ENCODE data around the gene ANOS1. TPM values are rescaled to one million over a fixed set of nuclear protein-coding genes. Genes with fewer than 3 reads are reported as not detected.

Gene ANOS1
- total and polyA plus RNA-seq, 3 donors from 2014 or later: 12.3 to 37.2 (median 29.4) TPM

GRCh38 chrX:8679550-8679949 is 52.4 kb downstream of the ANOS1 start:
- intact Hi-C loops (cut with DNase I; ENCODE audit: low total_unique reads): no loop called here
- Histone ChIP-seq H3K4me3 (no peak overlapping the region), H3K4me1 (no peaks in the 10 kb centered on the region), H3K36me3 (ENCODE audit: low read depth, missing control alignments) (no peaks in the 10 kb centered on the region), H3K9me3 (no peaks in the 10 kb centered on the region), H3K27me3 (no peaks in the 10 kb centered on the region), H3K27ac (no peak overlapping the region)
- no peak for DNase-seq
- 85 to 93% methylated on average over 7 of the region's 7 CpGs for WGBS, 2 donors
- TF ChIP-seq POLR2A (IDR thresholded peaks at IDR 0.05): no peak
- TF ChIP-seq CTCF (IDR thresholded peaks at IDR 0.05): no peak

GRCh38 chrX:8675006-8675630 is 56.8 kb downstream of the ANOS1 start:
- H3K36me3 ChIP-seq (ENCODE audit: low read depth, missing control alignments): no peaks in the 10 kb centered on the region
- no peaks in the 10 kb centered on the region for H3K9me3 ChIP-seq
- TF ChIP-seq CTCF (IDR thresholded peaks at IDR 0.05) (no peak), POLR2A (IDR thresholded peaks at IDR 0.05) (no peak)
- H3K27me3 ChIP-seq: no peaks in the 10 kb centered on the region
- DNase-seq: no peak
- no peak overlapping the region for H3K27ac ChIP-seq
- intact Hi-C loops (cut with DNase I; ENCODE audit: low total_unique reads): no loop called here
- WGBS, 2 donors: 78 to 88% methylated on average over 6 of the region's 6 CpGs
- H3K4me3 ChIP-seq: no peak overlapping the region
- no peaks in the 10 kb centered on the region for H3K4me1 ChIP-seq

- TF ChIP-seq CTCF (IDR thresholded peaks at IDR 0.05) (no peak), POLR2A (IDR thresholded peaks at IDR 0.05) (no peak)
- H3K9me3 ChIP-seq: no peaks in the 10 kb centered on the region
- no peaks in the 10 kb centered on the region for H3K27me3 ChIP-seq
- no peak overlapping the region for H3K27ac ChIP-seq
- WGBS, 2 donors: 41 to 48% methylated on average over 5 of the region's 5 CpGs
- H3K4me3 ChIP-seq: no peak overlapping the region
- no peaks in the 10 kb centered on the region for H3K36me3 ChIP-seq (ENCODE audit: low read depth, missing control alignments)
- H3K4me1 ChIP-seq: no peaks in the 10 kb centered on the region
- no peak for DNase-seq
- intact Hi-C loops (cut with DNase I; ENCODE audit: low total_unique reads): no loop called here
These were observed 58.7 kb downstream of the ANOS1 start for GRCh38 chrX:8673201-8673600.

GRCh38 chrX:8672176-8672575 is 59.8 kb downstream of the ANOS1 start:
- no peak for DNase-seq
- TF ChIP-seq POLR2A (IDR thresholded peaks at IDR 0.05) (no peak), CTCF (IDR thresholded peaks at IDR 0.05) (no peak)
- Histone ChIP-seq H3K9me3 (no peaks in the 10 kb centered on the region), H3K27ac (no peak overlapping the region), H3K4me1 (no peaks in the 10 kb centered on the region), H3K4me3 (no peak overlapping the region), H3K27me3 (no peaks in the 10 kb centered on the region), H3K36me3 (ENCODE audit: low read depth, missing control alignments) (no peaks in the 10 kb centered on the region)
- WGBS, 2 donors: 69% methylated on average over 2 of the region's 2 CpGs; no CpG with 5 or more reads in 1 of the 2 donors
- intact Hi-C loops (cut with DNase I; ENCODE audit: low total_unique reads): no loop called here

- Histone ChIP-seq H3K9me3 (no peaks in the 10 kb centered on the region), H3K27ac (no peak overlapping the region), H3K4me3 (no peak overlapping the region), H3K27me3 (no peaks in the 10 kb centered on the region), H3K4me1 (no peaks in the 10 kb centered on the region), H3K36me3 (ENCODE audit: low read depth, missing control alignments) (no peaks in the 10 kb centered on the region)
- intact Hi-C loops (cut with DNase I; ENCODE audit: low total_unique reads): no loop called here
- peak; percentile 27 for DNase-seq
- TF ChIP-seq CTCF (IDR thresholded peaks at IDR 0.05) (no peak), POLR2A (IDR thresholded peaks at IDR 0.05) (no peak)
- WGBS, 2 donors: 46 to 53% methylated on average over 8 of the region's 8 CpGs
These were observed 63.1 kb downstream of the ANOS1 start for GRCh38 chrX:8668813-8669212.
